ENCODE measurements around the gene LRP1B. TPM values are rescaled to one million over a fixed set of nuclear protein-coding genes. Genes with fewer than 3 reads are reported as not detected.

LRP1B gene
- total RNA-seq, 4 donors from 2014 or later = 3.3 to 11.1 (median 4.6) TPM

GRCh38 chr2:141618457-141618856 is 512.4 kb downstream of the LRP1B start:
- H3K27ac ChIP-seq = no peak overlapping the region
- DNase-seq = no peak
- intact Hi-C loops (cut with DNase I; ENCODE audit: low total_unique reads) = no loop called here
- H3K4me1 ChIP-seq = no peaks in the 10 kb centered on the region
- TF ChIP-seq CTCF (IDR thresholded peaks at IDR 0.05 in 4 of 5, conservative IDR thresholded peaks at IDR 0.05 in 1 of 5) (no peak), POLR2A (IDR thresholded peaks at IDR 0.05) (no peak)
- ATAC-seq = no peak
- no peaks in the 10 kb centered on the region for H3K36me3 ChIP-seq
- no peaks in the 10 kb centered on the region for H3K27me3 ChIP-seq
- in situ Hi-C loops (cut with MboI; ENCODE audit: low sequenced_read_pairs in 4 of 4) = no loop called here
- H3K4me3 ChIP-seq = no peak overlapping the region
- H3K9me3 ChIP-seq = no peaks in the 10 kb centered on the region

- Histone ChIP-seq H3K27ac (no peak overlapping the region), H3K36me3 (no peaks in the 10 kb centered on the region), H3K27me3 (no peaks in the 10 kb centered on the region), H3K4me3 (no peak overlapping the region), H3K4me1 (no peaks in the 10 kb centered on the region), H3K9me3 (no peaks in the 10 kb centered on the region)
- ATAC-seq (no peak), DNase-seq (no peak)
- TF ChIP-seq POLR2A (IDR thresholded peaks at IDR 0.05) = no peak
- TF ChIP-seq CTCF (IDR thresholded peaks at IDR 0.05 in 4 of 5, conservative IDR thresholded peaks at IDR 0.05 in 1 of 5) = no peak
- intact Hi-C loops (cut with DNase I; ENCODE audit: low total_unique reads) = no loop called here
- in situ Hi-C loops (cut with MboI; ENCODE audit: low sequenced_read_pairs in 4 of 4) = no loop called here
Observed at GRCh38 chr2:141611981-141612380, 518.8 kb downstream of the LRP1B start.

GRCh38 chr2:141611176-141611571 is 519.6 kb downstream of the LRP1B start:
- no peak overlapping the region for H3K4me3 ChIP-seq
- no peaks in the 10 kb centered on the region for H3K4me1 ChIP-seq
- no peaks in the 10 kb centered on the region for H3K36me3 ChIP-seq
- intact Hi-C loops (cut with DNase I; ENCODE audit: low total_unique reads) (no loop called here), in situ Hi-C loops (cut with MboI; ENCODE audit: low sequenced_read_pairs in 4 of 4) (no loop called here)
- no peaks in the 10 kb centered on the region for H3K27me3 ChIP-seq
- TF ChIP-seq POLR2A (IDR thresholded peaks at IDR 0.05) (no peak), CTCF (IDR thresholded peaks at IDR 0.05 in 4 of 5, conservative IDR thresholded peaks at IDR 0.05 in 1 of 5) (no peak)
- no peak overlapping the region for H3K27ac ChIP-seq
- DNase-seq (no peak), ATAC-seq (no peak)
- H3K9me3 ChIP-seq = no peaks in the 10 kb centered on the region

GRCh38 chr2:141610564-141611175 is 520.1 kb downstream of the LRP1B start:
- Histone ChIP-seq H3K4me3 (no peak overlapping the region), H3K36me3 (no peaks in the 10 kb centered on the region), H3K27ac (no peak overlapping the region), H3K9me3 (no peaks in the 10 kb centered on the region), H3K27me3 (no peaks in the 10 kb centered on the region), H3K4me1 (no peaks in the 10 kb centered on the region)
- in situ Hi-C loops (cut with MboI; ENCODE audit: low sequenced_read_pairs in 4 of 4) (no loop called here), intact Hi-C loops (cut with DNase I; ENCODE audit: low total_unique reads) (no loop called here)
- no peak for TF ChIP-seq CTCF (IDR thresholded peaks at IDR 0.05 in 4 of 5, conservative IDR thresholded peaks at IDR 0.05 in 1 of 5)
- TF ChIP-seq POLR2A (IDR thresholded peaks at IDR 0.05) = no peak
- no peak for ATAC-seq
- DNase-seq = no peak

- Histone ChIP-seq H3K36me3 (no peaks in the 10 kb centered on the region), H3K9me3 (no peaks in the 10 kb centered on the region), H3K27me3 (no peaks in the 10 kb centered on the region), H3K4me3 (no peak overlapping the region), H3K27ac (no peak overlapping the region), H3K4me1 (no peaks in the 10 kb centered on the region)
- in situ Hi-C loops (cut with MboI; ENCODE audit: low sequenced_read_pairs in 4 of 4) (no loop called here), intact Hi-C loops (cut with DNase I; ENCODE audit: low total_unique reads) (no loop called here)
- DNase-seq = no peak
- ATAC-seq = no peak
- TF ChIP-seq POLR2A (IDR thresholded peaks at IDR 0.05) = no peak
- TF ChIP-seq CTCF (IDR thresholded peaks at IDR 0.05 in 4 of 5, conservative IDR thresholded peaks at IDR 0.05 in 1 of 5) = no peak
Observed at GRCh38 chr2:141605163-141605562, 525.7 kb downstream of the LRP1B start.
